Spleen (tissue), 7 donors: ENCODE results near the gene SIM2.

Experiments used
- POLR2A ChIP-seq, 3 donors: fragments of 450-650 bp; IDR thresholded peaks; one replicate each; pipeline ENCODE4 v1.5.1; 2017; ENCODE audit warnings: antibody characterized with exemption in 3 of 3, mild to moderate bottlenecking in 1 of 3
- POLR2AphosphoS5 ChIP-seq, 3 donors: sonication (generic); formaldehyde crosslinking; IDR thresholded peaks; one replicate each; pipeline ENCODE4 v1.5.1; 2017; ENCODE audit warnings: antibody characterized with exemption in 3 of 3
- TF ChIP-seq, protein P1 (sequence below), 11 experiments: fragments of 200-600 bp in 7 of 11; fragments of 450-650 bp in 4 of 11; sonication (generic) in 4 of 11; IDR thresholded peaks in 8 of 11; conservative IDR thresholded peaks in 3 of 11; 1 replicate in 7 of 11; 2 replicates in 4 of 11; pipeline versions ENCODE4 v1.4.0 to v1.8.0; 2016 to 2021; ENCODE audit warnings: antibody characterized with exemption in 11 of 11, inconsistent platforms in 4 of 11, mild to moderate bottlenecking in 1 of 11
- donor health status: DM: no; HTN: no; CAD: no; lungs with moderate emphysema.
- donor health status: DM: no; HTN: no; CAD: no.
- donor health status: DM: no; HTN: no; CAD: no.

DNA sequence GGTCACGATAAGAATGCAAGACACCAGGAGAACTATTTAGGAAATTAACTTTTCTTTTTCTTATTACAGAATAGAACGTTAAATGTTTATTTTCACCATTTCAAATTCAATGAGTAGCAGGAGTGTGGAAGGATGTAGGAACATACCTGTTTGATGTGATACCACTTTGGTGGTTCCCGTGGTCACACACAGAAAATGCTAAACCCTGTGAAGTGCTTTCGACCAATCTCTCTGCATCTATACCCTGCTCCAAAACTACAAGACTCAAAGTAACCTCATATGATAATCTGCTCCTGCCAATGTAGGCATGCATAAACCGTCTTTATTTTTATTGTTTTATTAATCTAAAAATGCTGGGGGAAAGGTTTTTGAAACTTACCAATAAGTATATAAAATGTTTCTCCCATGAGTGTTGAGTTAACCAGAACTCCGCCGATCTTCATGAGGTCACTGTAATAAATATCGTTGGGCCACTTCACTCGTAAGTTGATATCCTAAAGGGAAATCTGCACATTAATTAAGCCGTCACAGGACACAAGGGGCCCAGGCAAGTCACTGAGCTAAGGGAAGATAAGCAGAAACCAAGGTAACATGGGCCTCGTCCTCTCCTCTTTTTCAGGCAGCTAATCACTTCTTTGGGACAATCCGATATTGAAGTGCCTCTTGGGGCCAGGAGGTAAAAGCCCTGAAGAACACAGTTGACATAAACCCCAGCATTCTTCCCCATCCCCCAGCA lies 60.6 kb downstream of the SIM2 start:
- TF ChIP-seq POLR2A (IDR thresholded peaks at IDR 0.05) = no peak
- TF ChIP-seq, protein P1, sequence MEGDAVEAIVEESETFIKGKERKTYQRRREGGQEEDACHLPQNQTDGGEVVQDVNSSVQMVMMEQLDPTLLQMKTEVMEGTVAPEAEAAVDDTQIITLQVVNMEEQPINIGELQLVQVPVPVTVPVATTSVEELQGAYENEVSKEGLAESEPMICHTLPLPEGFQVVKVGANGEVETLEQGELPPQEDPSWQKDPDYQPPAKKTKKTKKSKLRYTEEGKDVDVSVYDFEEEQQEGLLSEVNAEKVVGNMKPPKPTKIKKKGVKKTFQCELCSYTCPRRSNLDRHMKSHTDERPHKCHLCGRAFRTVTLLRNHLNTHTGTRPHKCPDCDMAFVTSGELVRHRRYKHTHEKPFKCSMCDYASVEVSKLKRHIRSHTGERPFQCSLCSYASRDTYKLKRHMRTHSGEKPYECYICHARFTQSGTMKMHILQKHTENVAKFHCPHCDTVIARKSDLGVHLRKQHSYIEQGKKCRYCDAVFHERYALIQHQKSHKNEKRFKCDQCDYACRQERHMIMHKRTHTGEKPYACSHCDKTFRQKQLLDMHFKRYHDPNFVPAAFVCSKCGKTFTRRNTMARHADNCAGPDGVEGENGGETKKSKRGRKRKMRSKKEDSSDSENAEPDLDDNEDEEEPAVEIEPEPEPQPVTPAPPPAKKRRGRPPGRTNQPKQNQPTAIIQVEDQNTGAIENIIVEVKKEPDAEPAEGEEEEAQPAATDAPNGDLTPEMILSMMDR (IDR thresholded peaks at IDR 0.05 in 8 of 11, conservative IDR thresholded peaks at IDR 0.05 in 3 of 11) = no peak
- TF ChIP-seq POLR2AphosphoS5 (IDR thresholded peaks at IDR 0.05) = no peak
